A549 (cell line): ENCODE measurements around the gene ACTMAP.

Experiments
- BCL3 ChIP-seq: fragments of >200 bp; sonication (Bioruptor Twin); formaldehyde crosslinking; IDR thresholded peaks from 3 replicates; pipeline ENCODE4 v1.6.1; 2016
- BHLHE40 ChIP-seq: IDR thresholded peaks from 2 replicates; pipeline ENCODE4 v1.6.1; 2012; ENCODE audit warnings: low read depth, low read length, inconsistent platforms
- HMGXB4 ChIP-seq: fragments of 250-450 bp; sonication (Bioruptor Pico); IDR thresholded peaks from 2 replicates; pipeline ENCODE4 v1.5.0; 2021; ENCODE audit warnings: mild to moderate bottlenecking, moderate library complexity, borderline replicate concordance
- KDM5A ChIP-seq: fragments of 200-600 bp; sonication (generic); IDR thresholded peaks from 2 replicates; pipeline ENCODE4 v1.6.1; 2016; ENCODE audit warnings: antibody characterized with exemption, mild to moderate bottlenecking
- MYC ChIP-seq: IDR thresholded peaks from 2 replicates; pipeline ENCODE4 v1.6.1; 2012; ENCODE audit warnings: mild to moderate bottlenecking, inconsistent platforms, low read length, improper control_type of control experiment, borderline replicate concordance
- POLR2A ChIP-seq: IDR thresholded peaks from 2 replicates; pipeline ENCODE4 v1.6.1; 2012; ENCODE audit warnings: mild to moderate bottlenecking, low read length
- RAD21 ChIP-seq, 2 experiments: fragments of >200 bp in 1 of 2; sonication (Bioruptor Twin) in 1 of 2; formaldehyde crosslinking in 1 of 2; IDR thresholded peaks in 1 of 2; conservative IDR thresholded peaks in 1 of 2; 2 replicates in 1 of 2; 3 replicates in 1 of 2; pipeline ENCODE4 v1.6.1; 2012 to 2018; ENCODE audit warnings: inconsistent platforms in 1 of 2
- SREBF2 ChIP-seq: fragments of 450-650 bp; IDR thresholded peaks from 2 replicates; pipeline ENCODE4 v1.6.1; 2014; ENCODE audit warnings: mild to moderate bottlenecking, moderate library complexity
- TP53 ChIP-seq: fragments of 250-450 bp; sonication (Bioruptor Pico); IDR thresholded peaks from 2 replicates; pipeline ENCODE4 v1.5.0; 2021; ENCODE audit warnings: mild to moderate bottlenecking, moderate library complexity
- TF ChIP-seq, protein P1 (sequence below): fragments of >200 bp; sonication (Bioruptor Twin); formaldehyde crosslinking; IDR thresholded peaks from 3 replicates; pipeline ENCODE4 v1.5.1; 2016
- TF ChIP-seq, protein P2 (sequence below): fragments of 200-600 bp; sonication (generic); IDR thresholded peaks from 2 replicates; pipeline ENCODE4 v1.6.1; 2016; ENCODE audit warnings: antibody characterized with exemption, mild to moderate bottlenecking, moderate library complexity
- TF ChIP-seq, protein P3 (sequence below): IDR thresholded peaks from 2 replicates; pipeline ENCODE4 v1.6.1; 2012; ENCODE audit warnings: low read depth, borderline replicate concordance

DNA sequence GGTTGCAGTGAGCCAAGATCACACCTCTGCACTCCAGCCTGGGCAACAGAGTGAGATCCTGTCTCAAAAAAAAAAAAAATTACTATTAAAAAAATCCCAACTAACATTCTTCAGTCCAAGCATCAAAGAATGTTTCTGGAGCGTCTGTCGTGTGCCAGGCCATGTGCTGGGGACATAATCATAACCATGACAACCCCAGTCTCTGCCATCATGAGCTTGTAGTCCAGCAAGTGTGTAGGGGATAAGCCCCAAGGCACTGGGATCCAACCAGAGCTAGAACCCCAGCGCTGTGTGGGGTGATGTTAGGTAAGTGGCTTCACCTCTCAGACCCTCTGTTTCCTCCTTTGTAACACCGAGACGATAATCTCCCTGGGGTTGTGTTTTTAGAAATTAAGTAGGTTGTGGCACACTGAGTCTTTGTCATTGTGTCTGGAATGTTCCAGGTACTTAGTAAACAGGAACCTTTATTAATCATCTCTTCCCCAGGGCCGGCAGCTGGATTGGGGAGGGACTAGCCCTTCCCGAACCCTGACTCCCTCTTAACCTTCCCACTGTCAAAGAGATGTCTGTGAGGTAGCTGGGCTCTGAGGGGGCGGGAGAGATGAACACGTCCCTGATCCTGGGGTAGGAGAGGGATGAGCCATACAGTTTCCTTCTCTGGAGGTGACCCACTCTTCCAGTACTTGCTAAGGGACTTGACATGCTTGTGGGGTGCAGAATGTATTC lies 28.2 kb downstream of the ACTMAP start:
- TF ChIP-seq POLR2A = no peak
- TF ChIP-seq HMGXB4 (CRISPR knock-in tag) = no peak
- TF ChIP-seq, protein P1, sequence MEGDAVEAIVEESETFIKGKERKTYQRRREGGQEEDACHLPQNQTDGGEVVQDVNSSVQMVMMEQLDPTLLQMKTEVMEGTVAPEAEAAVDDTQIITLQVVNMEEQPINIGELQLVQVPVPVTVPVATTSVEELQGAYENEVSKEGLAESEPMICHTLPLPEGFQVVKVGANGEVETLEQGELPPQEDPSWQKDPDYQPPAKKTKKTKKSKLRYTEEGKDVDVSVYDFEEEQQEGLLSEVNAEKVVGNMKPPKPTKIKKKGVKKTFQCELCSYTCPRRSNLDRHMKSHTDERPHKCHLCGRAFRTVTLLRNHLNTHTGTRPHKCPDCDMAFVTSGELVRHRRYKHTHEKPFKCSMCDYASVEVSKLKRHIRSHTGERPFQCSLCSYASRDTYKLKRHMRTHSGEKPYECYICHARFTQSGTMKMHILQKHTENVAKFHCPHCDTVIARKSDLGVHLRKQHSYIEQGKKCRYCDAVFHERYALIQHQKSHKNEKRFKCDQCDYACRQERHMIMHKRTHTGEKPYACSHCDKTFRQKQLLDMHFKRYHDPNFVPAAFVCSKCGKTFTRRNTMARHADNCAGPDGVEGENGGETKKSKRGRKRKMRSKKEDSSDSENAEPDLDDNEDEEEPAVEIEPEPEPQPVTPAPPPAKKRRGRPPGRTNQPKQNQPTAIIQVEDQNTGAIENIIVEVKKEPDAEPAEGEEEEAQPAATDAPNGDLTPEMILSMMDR = no peak
- TF ChIP-seq MYC = no peak
- TF ChIP-seq SREBF2 = no peak
- no peak for TF ChIP-seq KDM5A
- TF ChIP-seq BCL3 = no peak
- TF ChIP-seq, protein P2, sequence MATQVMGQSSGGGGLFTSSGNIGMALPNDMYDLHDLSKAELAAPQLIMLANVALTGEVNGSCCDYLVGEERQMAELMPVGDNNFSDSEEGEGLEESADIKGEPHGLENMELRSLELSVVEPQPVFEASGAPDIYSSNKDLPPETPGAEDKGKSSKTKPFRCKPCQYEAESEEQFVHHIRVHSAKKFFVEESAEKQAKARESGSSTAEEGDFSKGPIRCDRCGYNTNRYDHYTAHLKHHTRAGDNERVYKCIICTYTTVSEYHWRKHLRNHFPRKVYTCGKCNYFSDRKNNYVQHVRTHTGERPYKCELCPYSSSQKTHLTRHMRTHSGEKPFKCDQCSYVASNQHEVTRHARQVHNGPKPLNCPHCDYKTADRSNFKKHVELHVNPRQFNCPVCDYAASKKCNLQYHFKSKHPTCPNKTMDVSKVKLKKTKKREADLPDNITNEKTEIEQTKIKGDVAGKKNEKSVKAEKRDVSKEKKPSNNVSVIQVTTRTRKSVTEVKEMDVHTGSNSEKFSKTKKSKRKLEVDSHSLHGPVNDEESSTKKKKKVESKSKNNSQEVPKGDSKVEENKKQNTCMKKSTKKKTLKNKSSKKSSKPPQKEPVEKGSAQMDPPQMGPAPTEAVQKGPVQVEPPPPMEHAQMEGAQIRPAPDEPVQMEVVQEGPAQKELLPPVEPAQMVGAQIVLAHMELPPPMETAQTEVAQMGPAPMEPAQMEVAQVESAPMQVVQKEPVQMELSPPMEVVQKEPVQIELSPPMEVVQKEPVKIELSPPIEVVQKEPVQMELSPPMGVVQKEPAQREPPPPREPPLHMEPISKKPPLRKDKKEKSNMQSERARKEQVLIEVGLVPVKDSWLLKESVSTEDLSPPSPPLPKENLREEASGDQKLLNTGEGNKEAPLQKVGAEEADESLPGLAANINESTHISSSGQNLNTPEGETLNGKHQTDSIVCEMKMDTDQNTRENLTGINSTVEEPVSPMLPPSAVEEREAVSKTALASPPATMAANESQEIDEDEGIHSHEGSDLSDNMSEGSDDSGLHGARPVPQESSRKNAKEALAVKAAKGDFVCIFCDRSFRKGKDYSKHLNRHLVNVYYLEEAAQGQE = no peak
- TF ChIP-seq TP53 (CRISPR knock-in tag) = no peak
- TF ChIP-seq, protein P3, sequence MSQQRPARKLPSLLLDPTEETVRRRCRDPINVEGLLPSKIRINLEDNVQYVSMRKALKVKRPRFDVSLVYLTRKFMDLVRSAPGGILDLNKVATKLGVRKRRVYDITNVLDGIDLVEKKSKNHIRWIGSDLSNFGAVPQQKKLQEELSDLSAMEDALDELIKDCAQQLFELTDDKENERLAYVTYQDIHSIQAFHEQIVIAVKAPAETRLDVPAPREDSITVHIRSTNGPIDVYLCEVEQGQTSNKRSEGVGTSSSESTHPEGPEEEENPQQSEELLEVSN = no peak
- TF ChIP-seq RAD21 (conservative IDR thresholded peaks at IDR 0.05 in 1 of 2, IDR thresholded peaks at IDR 0.05 in 1 of 2) = no peak
- no peak for TF ChIP-seq BHLHE40
